ENCODE results near the gene MCUB. TPM values are rescaled to one million over a fixed set of nuclear protein-coding genes. Genes with fewer than 3 reads are reported as not detected.
A peak's percentile ranks its signal among the peaks of the same experiment; 100 is the strongest.

Gene MCUB
- total RNA-seq, 5 donors from 2014 or later (not counting 1 experiment from before 2014, with no cell fraction given), result 88.9 to 139 (median 122) TPM

DNA sequence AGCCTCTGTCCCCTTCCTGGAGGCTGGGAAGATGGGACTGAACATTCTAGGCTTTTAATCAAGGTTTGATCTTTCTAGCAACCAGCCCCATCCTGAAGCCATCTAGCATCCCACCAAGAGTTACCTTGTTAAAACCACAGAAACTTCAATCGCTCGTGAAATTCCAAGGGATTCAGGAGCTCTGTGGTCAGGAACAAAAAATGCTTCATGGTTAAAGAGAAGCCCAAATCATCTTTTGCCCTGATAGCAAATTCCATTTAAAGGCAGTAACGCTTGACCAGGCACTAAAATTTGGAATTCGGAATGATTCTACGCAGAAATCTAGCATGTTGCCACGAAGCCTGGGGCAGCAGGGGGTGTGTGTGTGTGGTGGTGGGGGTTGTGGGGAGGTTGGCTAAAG, 95.3 kb downstream of the MCUB start:
- Histone ChIP-seq H3K27ac (ENCODE audit: low read length) (peak overlapping the region; percentile 22), H3K9me3 (peaks cover 2% of the 10 kb centered on the region), H3K4me1 (ENCODE audit: control insufficient read depth in 1 of 2, extremely low read depth in 1 of 2, insufficient read depth in 2 of 2, low read length in 2 of 2) (peaks cover 11 to 26% of the 10 kb centered on the region in 2 experiments), H3K36me3 (ENCODE audit: control insufficient read depth in 2 of 2, extremely low read depth in 1 of 2, insufficient read depth in 1 of 2, low read length in 1 of 2) (peaks cover 0 to 19% of the 10 kb centered on the region in 2 donors), H3K4me3 (ENCODE audit: control insufficient read depth in 1 of 2, extremely low read depth in 1 of 2, low read length in 1 of 2) (no peak overlapping the region), H3K27me3 (replicated peaks in 1 of 2; ENCODE audit: control insufficient read depth in 2 of 2, extremely low read depth in 1 of 2, insufficient read depth in 2 of 2, low read length in 1 of 2) (no peaks in the 10 kb centered on the region)
- POLR2A ChIA-PET, result no interaction called here
- WGBS (ENCODE audit: insufficient coverage), result 46% methylated on average over 6 of the region's 6 CpGs
- no peak overlapping the region for H3K4me3 Mint-ChIP-seq
- H3K9me3 Mint-ChIP-seq, result peaks cover 0 to 18% (median 0%) of the 10 kb centered on the region in 3 donors
- peaks cover 33% of the 10 kb centered on the region for H3K36me3 Mint-ChIP-seq
- ATAC-seq (replicated peaks in 1 of 4) (no peak), DNase-seq (no peak)
- no peaks in the 10 kb centered on the region for H3K27me3 Mint-ChIP-seq
- CTCF ChIA-PET, result no interaction called here
- peak overlapping the region; percentile 16 to 86 for H3K27ac Mint-ChIP-seq
- peaks cover 48 to 70% (median 56%) of the 10 kb centered on the region in 3 donors for H3K4me1 Mint-ChIP-seq

DNA sequence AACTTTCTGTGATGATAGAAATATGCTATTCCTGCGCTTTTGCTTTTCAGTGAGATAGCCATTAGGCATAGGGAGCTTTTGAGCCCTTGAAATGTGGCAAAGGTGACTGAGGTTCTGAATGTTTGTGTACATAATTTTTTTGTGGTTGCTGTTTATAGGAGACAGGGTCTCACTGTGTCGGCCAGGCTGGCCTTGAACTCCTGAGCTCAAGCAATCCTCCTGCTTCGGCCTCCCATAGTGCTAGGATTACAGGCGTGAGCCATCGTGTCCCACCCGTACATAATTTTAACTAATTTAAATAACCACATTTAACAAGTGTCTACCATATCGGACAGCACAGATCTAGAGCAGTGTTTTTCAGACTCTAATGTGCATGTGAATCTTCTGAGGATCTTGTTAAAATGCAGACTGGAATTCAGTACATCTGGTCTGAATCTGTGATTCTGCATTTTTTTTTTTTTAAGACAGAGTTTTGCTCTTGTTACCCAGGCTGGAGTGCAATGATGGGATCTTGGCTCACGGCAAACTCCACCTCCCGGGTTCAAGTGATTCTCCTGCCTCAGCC, 97.9 kb downstream of the MCUB start:
- DNase-seq, result no peak
- Histone ChIP-seq H3K27me3 (replicated peaks in 1 of 2; ENCODE audit: control insufficient read depth in 2 of 2, extremely low read depth in 1 of 2, insufficient read depth in 2 of 2, low read length in 1 of 2) (no peaks in the 10 kb centered on the region), H3K4me3 (ENCODE audit: control insufficient read depth in 1 of 2, extremely low read depth in 1 of 2, low read length in 1 of 2) (no peak overlapping the region), H3K4me1 (ENCODE audit: control insufficient read depth in 1 of 2, extremely low read depth in 1 of 2, insufficient read depth in 2 of 2, low read length in 2 of 2) (peaks cover 4 to 22% of the 10 kb centered on the region in 2 experiments), H3K9me3 (no peaks in the 10 kb centered on the region), H3K36me3 (ENCODE audit: control insufficient read depth in 2 of 2, extremely low read depth in 1 of 2, insufficient read depth in 1 of 2, low read length in 1 of 2) (peaks cover 0 to 21% of the 10 kb centered on the region in 2 donors), H3K27ac (ENCODE audit: low read length) (no peak overlapping the region)
- Mint-ChIP-seq H3K4me1 (peaks cover 40 to 57% (median 49%) of the 10 kb centered on the region in 3 donors), H3K9me3 (peaks cover 0 to 4% (median 0%) of the 10 kb centered on the region in 3 donors), H3K27ac (peak overlapping the region; percentile 24 to 73), H3K4me3 (no peak overlapping the region), H3K27me3 (no peaks in the 10 kb centered on the region), H3K36me3 (peaks cover 30% of the 10 kb centered on the region)
- 100% methylated on average over 2 of the region's 9 CpGs for WGBS (ENCODE audit: insufficient coverage)
- CTCF ChIA-PET, result interaction anchor here (0.7 to 1.7 kb wide), 4 partner anchors 10 to 167 kb away, joined by 3 to 8 read pairs (median 4); no protein-coding TSS in a partner anchor
- POLR2A ChIA-PET, result interaction anchor here in 1 of 2 donors (0.6 to 1.5 kb wide), 2 partner anchors 9 to 19 kb away, joined by 4 to 6 read pairs; no protein-coding TSS in a partner anchor
- no peak for ATAC-seq (replicated peaks in 1 of 4)

DNA sequence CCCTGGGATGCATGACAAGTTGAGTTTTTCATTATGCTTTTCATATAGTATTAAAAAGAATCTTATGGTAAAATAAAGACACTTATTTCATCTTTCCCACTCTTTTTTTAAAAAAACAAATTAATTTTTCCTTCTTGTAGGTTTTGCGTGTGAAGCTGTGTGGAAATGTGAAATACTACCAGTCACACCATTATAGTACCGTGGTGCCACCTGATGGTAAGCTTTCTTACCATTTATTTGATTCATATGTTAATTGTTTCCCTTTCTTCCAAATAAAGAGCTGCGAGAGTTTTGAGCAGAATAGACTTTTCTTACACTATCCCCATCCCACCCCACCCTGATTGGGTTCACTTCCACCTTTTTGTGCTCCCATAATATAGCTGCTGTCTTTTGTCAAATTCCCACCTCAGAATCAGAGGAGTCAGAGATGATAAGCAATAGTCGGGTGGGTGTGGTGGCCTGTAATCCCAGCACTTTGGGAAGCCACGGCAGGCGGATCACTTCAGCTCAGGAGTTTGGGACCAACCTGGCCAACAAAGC, 98.9 kb downstream of the MCUB start:
- Mint-ChIP-seq H3K27ac (peak overlapping the region; percentile 55 to 64), H3K4me1 (peaks cover 40 to 59% (median 56%) of the 10 kb centered on the region in 3 donors)
- ATAC-seq (replicated peaks in 1 of 4), result peak in 3 of 4 experiments; percentile 56 to 59 (median 57)

GRCh38 chr4:109662116-109662515, 102.1 kb downstream of the MCUB start:
- Mint-ChIP-seq H3K4me1 (peaks cover 47 to 62% (median 59%) of the 10 kb centered on the region in 3 donors), H3K9me3 (no peaks in the 10 kb centered on the region), H3K27ac (peak overlapping the region; percentile 55 to 57), H3K27me3 (no peaks in the 10 kb centered on the region), H3K4me3 (no peak overlapping the region), H3K36me3 (peaks cover 38% of the 10 kb centered on the region)
- peaks cover 3 to 33% of the 10 kb centered on the region in 2 donors for H3K36me3 ChIP-seq (ENCODE audit: control insufficient read depth in 2 of 2, extremely low read depth in 1 of 2, insufficient read depth in 1 of 2, low read length in 1 of 2)
- DNase-seq, result no peak
- CTCF ChIA-PET, result interaction anchor here (0.8 to 1.0 kb wide), 4 partner anchors 20 to 137 kb away, joined by 3 read pairs; no protein-coding TSS in a partner anchor
- no peaks in the 10 kb centered on the region for H3K9me3 ChIP-seq
- no peak overlapping the region for H3K4me3 ChIP-seq (ENCODE audit: control insufficient read depth in 1 of 2, extremely low read depth in 1 of 2, low read length in 1 of 2)
- no peak overlapping the region for H3K27ac ChIP-seq (ENCODE audit: low read length)
- POLR2A ChIA-PET, result interaction anchor here (0.6 to 0.7 kb wide), 3 partner anchors 10 to 31 kb away, joined by 3 to 4 read pairs (median 3); no protein-coding TSS in a partner anchor
- H3K27me3 ChIP-seq (replicated peaks in 1 of 2; ENCODE audit: control insufficient read depth in 2 of 2, extremely low read depth in 1 of 2, insufficient read depth in 2 of 2, low read length in 1 of 2), result no peaks in the 10 kb centered on the region
- ATAC-seq (replicated peaks in 1 of 4), result no peak
- no CpG with 5 or more reads among the region's 2 CpGs for WGBS (ENCODE audit: insufficient coverage)
- H3K4me1 ChIP-seq (ENCODE audit: control insufficient read depth in 1 of 2, extremely low read depth in 1 of 2, insufficient read depth in 2 of 2, low read length in 2 of 2), result peaks cover 11 to 12% of the 10 kb centered on the region in 2 experiments

More for the DNA sequence above, 98.9 kb downstream of the MCUB start:
- no peaks in the 10 kb centered on the region for H3K9me3 ChIP-seq
- peaks cover 4 to 24% of the 10 kb centered on the region in 2 experiments for H3K4me1 ChIP-seq (ENCODE audit: control insufficient read depth in 1 of 2, extremely low read depth in 1 of 2, insufficient read depth in 2 of 2, low read length in 2 of 2)
- peaks cover 27% of the 10 kb centered on the region for H3K36me3 Mint-ChIP-seq
- CTCF ChIA-PET, result interaction anchor here (0.5 to 1.7 kb wide), 20 partner anchors 8 to 1742 kb away, joined by 3 to 8 read pairs (median 3); partner anchors contain the start of gene SEC24B (in 1 of the 2)
- H3K27me3 ChIP-seq (replicated peaks in 1 of 2; ENCODE audit: control insufficient read depth in 2 of 2, extremely low read depth in 1 of 2, insufficient read depth in 2 of 2, low read length in 1 of 2), result no peaks in the 10 kb centered on the region
- H3K9me3 Mint-ChIP-seq, result no peaks in the 10 kb centered on the region
- no peak overlapping the region for H3K4me3 ChIP-seq (ENCODE audit: control insufficient read depth in 1 of 2, extremely low read depth in 1 of 2, low read length in 1 of 2)
- peaks cover 1 to 25% of the 10 kb centered on the region in 2 donors for H3K36me3 ChIP-seq (ENCODE audit: control insufficient read depth in 2 of 2, extremely low read depth in 1 of 2, insufficient read depth in 1 of 2, low read length in 1 of 2)
- WGBS (ENCODE audit: insufficient coverage), result no CpG with 5 or more reads among the region's 6 CpGs
- H3K27ac ChIP-seq (ENCODE audit: low read length), result no peak overlapping the region
- H3K4me3 Mint-ChIP-seq, result no peak overlapping the region
- H3K27me3 Mint-ChIP-seq, result no peaks in the 10 kb centered on the region
- DNase-seq, result peak in 12 of 35 experiments; percentile 5 to 49 (median 24)
- POLR2A ChIA-PET, result interaction anchor here (0.5 to 1.5 kb wide), 3 partner anchors 10 to 25 kb away, joined by 3 to 6 read pairs (median 6); no protein-coding TSS in a partner anchor

DNA sequence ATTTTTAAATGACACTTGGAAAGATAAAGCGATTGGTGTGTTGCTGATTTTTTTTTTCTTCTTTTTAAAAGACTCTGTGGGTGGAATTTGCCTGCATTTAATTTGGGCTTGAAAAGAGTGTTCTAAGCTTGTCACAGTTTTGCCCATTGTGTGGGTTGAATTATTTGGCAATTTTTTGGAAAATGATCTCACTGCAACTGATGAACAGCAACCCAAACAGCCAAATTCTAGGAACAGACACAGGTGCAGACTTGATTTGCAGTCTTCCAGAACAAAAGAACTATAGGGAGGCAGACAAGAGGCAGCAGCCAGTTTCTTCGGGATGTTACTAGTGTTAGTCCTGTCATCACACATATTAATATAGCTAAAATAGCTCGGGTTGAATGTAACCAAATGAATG, 102.7 kb downstream of the MCUB start:
- POLR2A ChIA-PET, result interaction anchor here in 1 of 2 donors (0.6 to 0.7 kb wide), 2 partner anchors 31 to 862 kb away, joined by 3 to 4 read pairs; no protein-coding TSS in a partner anchor
- no peak overlapping the region for H3K4me3 Mint-ChIP-seq

DNA sequence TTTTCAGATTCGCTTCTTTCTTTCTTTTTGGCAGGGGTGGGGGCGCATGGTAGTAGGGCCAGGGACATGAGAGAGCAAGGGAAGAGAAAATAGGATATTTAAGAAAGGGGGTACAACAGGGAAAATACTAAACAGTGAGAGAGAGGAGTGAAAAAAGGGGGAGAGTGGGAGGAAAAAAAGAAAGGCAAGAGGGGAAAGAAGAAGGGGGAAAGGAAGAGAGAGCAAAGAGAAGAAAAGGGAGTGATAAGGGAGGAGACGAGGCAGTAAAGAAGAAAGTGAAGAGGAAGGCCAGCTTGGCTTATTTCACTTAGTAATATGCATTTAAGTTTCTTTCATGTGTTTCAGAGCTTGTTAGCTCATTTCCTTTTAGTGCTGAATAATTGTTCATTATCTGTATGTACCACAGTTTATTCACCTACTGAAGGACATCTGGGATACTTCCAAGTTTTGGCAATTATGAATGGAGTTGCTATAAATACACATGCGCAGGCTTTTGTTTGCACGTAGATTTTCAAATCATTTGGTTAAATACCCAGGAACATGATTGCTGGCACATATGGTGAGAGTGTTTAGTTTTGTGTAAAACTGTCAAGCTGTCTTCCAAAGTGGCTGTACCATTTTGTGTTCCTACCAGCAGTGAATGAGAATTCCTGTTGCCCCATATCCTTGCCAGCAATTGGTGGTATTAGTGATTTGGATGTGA, 105.9 kb downstream of the MCUB start:
- H3K36me3 Mint-ChIP-seq, result peaks cover 45% of the 10 kb centered on the region
- ChIA-PET CTCF (no interaction called here), POLR2A (interaction anchor here in 1 of 2 donors (0.5 kb wide), 1 partner anchor 138 kb away, joined by 5 read pairs; no protein-coding TSS in a partner anchor)
- Histone ChIP-seq H3K27ac (ENCODE audit: low read length) (no peak overlapping the region), H3K9me3 (peaks cover 2% of the 10 kb centered on the region), H3K36me3 (ENCODE audit: control insufficient read depth in 2 of 2, extremely low read depth in 1 of 2, insufficient read depth in 1 of 2, low read length in 1 of 2) (peaks cover 10 to 24% of the 10 kb centered on the region in 2 donors), H3K4me1 (ENCODE audit: control insufficient read depth in 1 of 2, extremely low read depth in 1 of 2, insufficient read depth in 2 of 2, low read length in 2 of 2) (peaks cover 2 to 14% of the 10 kb centered on the region in 2 experiments), H3K27me3 (replicated peaks in 1 of 2; ENCODE audit: control insufficient read depth in 2 of 2, extremely low read depth in 1 of 2, insufficient read depth in 2 of 2, low read length in 1 of 2) (no peaks in the 10 kb centered on the region), H3K4me3 (ENCODE audit: control insufficient read depth in 1 of 2, extremely low read depth in 1 of 2, low read length in 1 of 2) (no peak overlapping the region)
- H3K4me3 Mint-ChIP-seq, result peak overlapping the region in 1 of 3 donors; percentile 4
- 100% methylated on average over 3 of the region's 5 CpGs for WGBS (ENCODE audit: insufficient coverage)
- no peak for ATAC-seq (replicated peaks in 1 of 4)
- H3K27ac Mint-ChIP-seq, result peak overlapping the region; percentile 37 to 70
- no peak for DNase-seq
- no peaks in the 10 kb centered on the region for H3K27me3 Mint-ChIP-seq
- peaks cover 60 to 71% (median 70%) of the 10 kb centered on the region in 3 donors for H3K4me1 Mint-ChIP-seq
- H3K9me3 Mint-ChIP-seq, result no peaks in the 10 kb centered on the region

More for the DNA sequence above, 102.7 kb downstream of the MCUB start:
- Histone ChIP-seq H3K4me3 (ENCODE audit: control insufficient read depth in 1 of 2, extremely low read depth in 1 of 2, low read length in 1 of 2) (no peak overlapping the region), H3K27me3 (replicated peaks in 1 of 2; ENCODE audit: control insufficient read depth in 2 of 2, extremely low read depth in 1 of 2, insufficient read depth in 2 of 2, low read length in 1 of 2) (no peaks in the 10 kb centered on the region), H3K36me3 (ENCODE audit: control insufficient read depth in 2 of 2, extremely low read depth in 1 of 2, insufficient read depth in 1 of 2, low read length in 1 of 2) (peaks cover 3 to 33% of the 10 kb centered on the region in 2 donors), H3K9me3 (no peaks in the 10 kb centered on the region), H3K27ac (ENCODE audit: low read length) (no peak overlapping the region), H3K4me1 (ENCODE audit: control insufficient read depth in 1 of 2, extremely low read depth in 1 of 2, insufficient read depth in 2 of 2, low read length in 2 of 2) (peaks cover 8 to 11% of the 10 kb centered on the region in 2 experiments)
- H3K36me3 Mint-ChIP-seq, result peaks cover 38% of the 10 kb centered on the region
- CTCF ChIA-PET, result interaction anchor here (0.6 to 1.0 kb wide), 4 partner anchors 13 to 138 kb away, joined by 3 read pairs; no protein-coding TSS in a partner anchor
- WGBS (ENCODE audit: insufficient coverage), result no CpG with 5 or more reads among the region's 3 CpGs
- no peaks in the 10 kb centered on the region for H3K27me3 Mint-ChIP-seq
- peak overlapping the region in 1 of 2 donors; percentile 13 for H3K27ac Mint-ChIP-seq
- DNase-seq (no peak), ATAC-seq (replicated peaks in 1 of 4) (no peak)
- peaks cover 48 to 61% (median 58%) of the 10 kb centered on the region in 3 donors for H3K4me1 Mint-ChIP-seq
- no peaks in the 10 kb centered on the region for H3K9me3 Mint-ChIP-seq
